Lower leg skin (tissue), 3 donors: ENCODE results near the gene HPS5.

Experiments used
- POLR2A ChIP-seq, 2 donors: fragments of 450-650 bp; IDR thresholded peaks; one replicate each; pipeline ENCODE4 v1.6.1; 2016 to 2017; ENCODE audit warnings: antibody characterized with exemption in 2 of 2, mild to moderate bottlenecking in 1 of 2, moderate library complexity in 1 of 2
- TF ChIP-seq, protein P1 (sequence below), 3 donors: fragments of 450-650 bp; IDR thresholded peaks; one replicate each; pipeline ENCODE4 v1.5.1; 2016; ENCODE audit warnings: antibody characterized with exemption in 3 of 3, mild to moderate bottlenecking in 3 of 3, moderate library complexity in 2 of 3

DNA sequence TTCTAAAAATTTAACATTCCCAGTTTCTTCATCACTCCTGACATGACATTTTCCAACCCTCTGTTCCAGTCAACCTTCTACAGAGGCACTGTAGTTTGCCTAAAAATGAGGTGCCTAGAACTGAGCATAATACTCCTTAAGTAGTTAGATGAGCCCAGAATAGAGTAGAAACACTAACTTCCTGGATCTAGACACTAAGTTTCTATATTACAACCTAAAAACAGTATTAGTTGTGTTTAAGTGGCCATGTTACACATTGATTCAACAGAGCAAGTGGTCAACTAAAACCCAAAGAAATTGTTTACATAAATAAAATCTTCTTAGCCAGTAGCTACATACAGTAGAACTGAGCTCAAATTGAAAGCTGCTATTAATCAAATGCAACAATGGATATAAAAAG, 1.3 kb downstream of the HPS5 start:
- TF ChIP-seq, protein P1, sequence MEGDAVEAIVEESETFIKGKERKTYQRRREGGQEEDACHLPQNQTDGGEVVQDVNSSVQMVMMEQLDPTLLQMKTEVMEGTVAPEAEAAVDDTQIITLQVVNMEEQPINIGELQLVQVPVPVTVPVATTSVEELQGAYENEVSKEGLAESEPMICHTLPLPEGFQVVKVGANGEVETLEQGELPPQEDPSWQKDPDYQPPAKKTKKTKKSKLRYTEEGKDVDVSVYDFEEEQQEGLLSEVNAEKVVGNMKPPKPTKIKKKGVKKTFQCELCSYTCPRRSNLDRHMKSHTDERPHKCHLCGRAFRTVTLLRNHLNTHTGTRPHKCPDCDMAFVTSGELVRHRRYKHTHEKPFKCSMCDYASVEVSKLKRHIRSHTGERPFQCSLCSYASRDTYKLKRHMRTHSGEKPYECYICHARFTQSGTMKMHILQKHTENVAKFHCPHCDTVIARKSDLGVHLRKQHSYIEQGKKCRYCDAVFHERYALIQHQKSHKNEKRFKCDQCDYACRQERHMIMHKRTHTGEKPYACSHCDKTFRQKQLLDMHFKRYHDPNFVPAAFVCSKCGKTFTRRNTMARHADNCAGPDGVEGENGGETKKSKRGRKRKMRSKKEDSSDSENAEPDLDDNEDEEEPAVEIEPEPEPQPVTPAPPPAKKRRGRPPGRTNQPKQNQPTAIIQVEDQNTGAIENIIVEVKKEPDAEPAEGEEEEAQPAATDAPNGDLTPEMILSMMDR (IDR thresholded peaks at IDR 0.05), result no peak
- TF ChIP-seq POLR2A (IDR thresholded peaks at IDR 0.05), result no peak
